ENCODE measurements around the gene CNMD. TPM values are rescaled to one million over a fixed set of nuclear protein-coding genes. Genes with fewer than 3 reads are reported as not detected.

The CNMD gene
- total and polyA plus RNA-seq, 2 of the 8 experiments (the other 6 are each of a cell fraction or from before 2014, with no cell fraction given) = 87.4 to 113 TPM

DNA sequence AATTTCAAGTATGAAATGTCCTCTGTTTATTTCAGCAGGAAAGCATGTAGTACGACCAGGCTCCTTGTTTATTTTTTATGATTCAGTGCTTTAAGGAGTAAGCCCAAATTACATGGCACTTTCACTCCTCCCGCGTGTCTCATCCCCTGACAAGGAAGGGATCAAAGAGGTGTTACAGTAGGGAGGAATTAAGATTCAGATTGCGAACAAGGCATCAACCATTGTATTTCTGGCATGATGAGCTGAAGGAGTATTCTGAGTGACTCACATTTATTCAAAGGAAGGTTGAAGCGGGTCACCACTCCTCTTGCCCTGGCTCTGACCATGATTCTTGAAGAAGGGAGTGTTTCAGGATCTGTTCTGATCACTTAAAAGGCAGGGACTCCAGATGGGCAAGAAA lies 46.1 kb upstream of the CNMD start:
- Histone ChIP-seq H2BK120ac (replicated peaks; ENCODE audit: low read depth, low read length) (no peak overlapping the region), H3K4ac (replicated peaks; ENCODE audit: insufficient read length, low read depth, low read length) (no peak overlapping the region), H2AK5ac (ENCODE audit: low read depth, low read length) (no peak overlapping the region), H2BK15ac (ENCODE audit: low read length) (no peak overlapping the region), H4K8ac (ENCODE audit: extremely low read depth, insufficient read depth, low read length) (no peak overlapping the region), H2AFZ (ENCODE audit: low read length) (no peak overlapping the region), H3K23me2 (ENCODE audit: low read depth, low read length) (no peaks in the 10 kb centered on the region), H3K27ac (ENCODE audit: low read depth, low read length) (no peak overlapping the region), H3K14ac (ENCODE audit: insufficient read length) (no peak overlapping the region), H3K9me3 (ENCODE audit: insufficient read depth in 2 of 2, low read depth in 1 of 2, low read length in 1 of 2) (no peaks in the 10 kb centered on the region), H3K4me3 (ENCODE audit: extremely low read depth in 1 of 4, insufficient read depth in 2 of 4, low read depth in 3 of 4, low read length in 4 of 4) (no peak overlapping the region), H3K18ac (ENCODE audit: extremely low read depth, low read length) (no peak overlapping the region), H4K5ac (ENCODE audit: insufficient read length, low read depth, low read length) (no peak overlapping the region), H4K20me1 (replicated peaks in 1 of 2; ENCODE audit: control insufficient read depth in 1 of 2, insufficient read depth in 2 of 2, low read length in 2 of 2) (no peaks in the 10 kb centered on the region), H2BK12ac (ENCODE audit: low read depth, low read length) (no peak overlapping the region), H3K36me3 (ENCODE audit: control insufficient read depth in 2 of 4, insufficient read depth in 4 of 4, low read length in 3 of 4) (no peaks in the 10 kb centered on the region), H3K9ac (replicated peaks in 1 of 4; ENCODE audit: extremely low read depth in 1 of 4, low read depth in 3 of 4, low read length in 3 of 4) (no peak overlapping the region), H3K4me2 (ENCODE audit: insufficient read depth in 1 of 2, low read depth in 2 of 2, low read length in 2 of 2) (no peak overlapping the region), H3K79me1 (ENCODE audit: low read depth, low read length) (no peaks in the 10 kb centered on the region), H2BK5ac (ENCODE audit: low read depth, low read length) (no peak overlapping the region), H3K27me3 (replicated peaks in 1 of 4; ENCODE audit: control insufficient read depth in 3 of 4, extremely low read depth in 1 of 4, insufficient read depth in 3 of 4, low read length in 3 of 4) (no peaks in the 10 kb centered on the region), H3K4me1 (replicated peaks in 1 of 4; ENCODE audit: control insufficient read depth in 3 of 4, insufficient read depth in 4 of 4, low read length in 3 of 4) (peaks cover 0 to 4% (median 0%) of the 10 kb centered on the region in 4 experiments; a peak in 1 of 7 replicates), H3K23ac (ENCODE audit: insufficient read length) (no peak overlapping the region), H4K91ac (replicated peaks; ENCODE audit: insufficient read length, low read length) (no peak overlapping the region), H2BK20ac (ENCODE audit: low read length) (no peak overlapping the region), H3K79me2 (ENCODE audit: control insufficient read depth in 1 of 2, insufficient read depth in 2 of 2, low read length in 2 of 2) (no peaks in the 10 kb centered on the region), H3K56ac (replicated peaks; ENCODE audit: insufficient read length, low read depth, low read length) (no peak overlapping the region)
- TF ChIP-seq, protein P1, sequence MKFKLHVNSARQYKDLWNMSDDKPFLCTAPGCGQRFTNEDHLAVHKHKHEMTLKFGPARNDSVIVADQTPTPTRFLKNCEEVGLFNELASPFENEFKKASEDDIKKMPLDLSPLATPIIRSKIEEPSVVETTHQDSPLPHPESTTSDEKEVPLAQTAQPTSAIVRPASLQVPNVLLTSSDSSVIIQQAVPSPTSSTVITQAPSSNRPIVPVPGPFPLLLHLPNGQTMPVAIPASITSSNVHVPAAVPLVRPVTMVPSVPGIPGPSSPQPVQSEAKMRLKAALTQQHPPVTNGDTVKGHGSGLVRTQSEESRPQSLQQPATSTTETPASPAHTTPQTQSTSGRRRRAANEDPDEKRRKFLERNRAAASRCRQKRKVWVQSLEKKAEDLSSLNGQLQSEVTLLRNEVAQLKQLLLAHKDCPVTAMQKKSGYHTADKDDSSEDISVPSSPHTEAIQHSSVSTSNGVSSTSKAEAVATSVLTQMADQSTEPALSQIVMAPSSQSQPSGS (IDR thresholded peaks at IDR 0.05; ENCODE audit: low read length) = no peak
- FAIRE-seq = no peak
- WGBS, 2 experiments (ENCODE audit: extremely low coverage in 1 of 2, insufficient coverage in 1 of 2, insufficient read length in 1 of 2, insufficient replicate concordance in 2 of 2, low coverage in 1 of 2, low lambda C conversion rate in 2 of 2, missing lambda C conversion rate in 1 of 2) = 88% methylated on average over 5 of the region's 5 CpGs; no CpG with 5 or more reads in 1 of the 2 experiments
- no peak for DNase-seq (ENCODE audit: low read depth in 1 of 2, low spot score in 2 of 2)
- POLR2A ChIA-PET (ENCODE audit: partially characterized antibody) = interaction anchor here (1.0 kb wide), 1 partner anchor 111 kb away, joined by 3 read pairs; no protein-coding TSS in a partner anchor
- CTCF ChIA-PET (ENCODE audit: partially characterized antibody) = interaction anchor here (1.0 to 1.4 kb wide), 4 partner anchors 24 to 121 kb away, joined by 3 to 5 read pairs (median 4); no protein-coding TSS in a partner anchor

Data from H1 (cell line).